Measurements from ENCODE around the gene MRPL52. TPM values are rescaled to one million over a fixed set of nuclear protein-coding genes. Genes with fewer than 3 reads are reported as not detected.

The MRPL52 gene
- total and polyA plus RNA-seq, 2 of the 13 experiments (the other 11 are each of a cell fraction or from before 2014, with no cell fraction given), result 118 to 329 TPM

DNA sequence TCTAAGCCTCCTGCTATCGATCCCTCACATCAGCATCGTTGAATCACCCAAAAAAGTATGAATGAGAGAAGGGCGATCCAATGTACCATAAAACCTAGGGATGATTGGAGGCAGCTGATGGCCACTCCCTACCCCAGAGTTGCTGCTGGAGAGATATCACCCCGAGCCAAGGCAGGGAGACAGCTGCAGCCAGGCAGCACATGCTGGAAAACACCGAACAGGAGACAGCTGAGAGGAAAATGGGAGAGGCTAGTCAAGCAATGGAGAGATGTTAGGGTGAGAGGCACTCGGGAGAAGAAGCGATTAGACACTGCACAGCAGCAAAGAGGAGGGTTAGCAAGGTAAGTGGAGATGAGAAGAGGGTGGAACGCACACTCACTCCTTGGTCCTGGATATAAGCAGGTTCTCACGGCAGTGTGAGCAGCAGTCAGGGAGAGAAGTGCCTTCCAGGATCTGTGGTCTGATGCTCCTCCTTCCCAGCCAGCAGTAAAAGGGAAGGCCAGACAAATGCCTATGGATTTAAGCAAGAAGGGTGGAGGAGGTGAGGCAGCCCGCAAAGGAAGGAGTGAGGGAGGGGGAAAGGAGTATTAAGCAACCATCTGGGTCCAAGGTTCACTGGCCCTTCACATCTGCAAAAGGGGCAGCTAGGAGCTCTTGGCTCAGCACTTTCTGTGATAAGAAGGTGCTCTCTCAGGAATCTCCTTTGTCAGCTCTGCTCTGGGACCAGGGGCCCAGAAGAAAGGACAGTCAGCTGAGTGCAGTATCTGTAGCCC lies 14.6 kb upstream of the MRPL52 start, which contains the start of gene SLC7A7 (continued):
- TF ChIP-seq, protein P1, sequence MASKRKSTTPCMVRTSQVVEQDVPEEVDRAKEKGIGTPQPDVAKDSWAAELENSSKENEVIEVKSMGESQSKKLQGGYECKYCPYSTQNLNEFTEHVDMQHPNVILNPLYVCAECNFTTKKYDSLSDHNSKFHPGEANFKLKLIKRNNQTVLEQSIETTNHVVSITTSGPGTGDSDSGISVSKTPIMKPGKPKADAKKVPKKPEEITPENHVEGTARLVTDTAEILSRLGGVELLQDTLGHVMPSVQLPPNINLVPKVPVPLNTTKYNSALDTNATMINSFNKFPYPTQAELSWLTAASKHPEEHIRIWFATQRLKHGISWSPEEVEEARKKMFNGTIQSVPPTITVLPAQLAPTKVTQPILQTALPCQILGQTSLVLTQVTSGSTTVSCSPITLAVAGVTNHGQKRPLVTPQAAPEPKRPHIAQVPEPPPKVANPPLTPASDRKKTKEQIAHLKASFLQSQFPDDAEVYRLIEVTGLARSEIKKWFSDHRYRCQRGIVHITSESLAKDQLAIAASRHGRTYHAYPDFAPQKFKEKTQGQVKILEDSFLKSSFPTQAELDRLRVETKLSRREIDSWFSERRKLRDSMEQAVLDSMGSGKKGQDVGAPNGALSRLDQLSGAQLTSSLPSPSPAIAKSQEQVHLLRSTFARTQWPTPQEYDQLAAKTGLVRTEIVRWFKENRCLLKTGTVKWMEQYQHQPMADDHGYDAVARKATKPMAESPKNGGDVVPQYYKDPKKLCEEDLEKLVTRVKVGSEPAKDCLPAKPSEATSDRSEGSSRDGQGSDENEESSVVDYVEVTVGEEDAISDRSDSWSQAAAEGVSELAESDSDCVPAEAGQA (IDR thresholded peaks at IDR 0.05; ENCODE audit: low read depth), result no peak
- TF ChIP-seq, protein P1 (CRISPR knock-in tag; IDR thresholded peaks at IDR 0.05; ENCODE audit: borderline replicate concordance), result no peak
- TF ChIP-seq ZNF557 (CRISPR knock-in tag; IDR thresholded peaks at IDR 0.05) (no peak), CENPX (CRISPR knock-in tag; IDR thresholded peaks at IDR 0.05) (no peak), ZNF263 (CRISPR knock-in tag; IDR thresholded peaks at IDR 0.05) (no peak), ZNF784 (CRISPR knock-in tag; IDR thresholded peaks at IDR 0.05; ENCODE audit: borderline replicate concordance) (no peak), ZZZ3 (CRISPR knock-in tag; IDR thresholded peaks at IDR 0.05; ENCODE audit: borderline replicate concordance) (peak; percentile 27; the same call in 1 of the 2 replicates), ZNF468 (CRISPR knock-in tag; IDR thresholded peaks at IDR 0.05) (no peak), YEATS4 (CRISPR knock-in tag; IDR thresholded peaks at IDR 0.05; ENCODE audit: borderline replicate concordance) (no peak), CENPT (CRISPR knock-in tag; IDR thresholded peaks at IDR 0.05; ENCODE audit: low read depth) (no peak), ZNF780A (CRISPR knock-in tag; IDR thresholded peaks at IDR 0.05) (no peak), ZNF543 (CRISPR knock-in tag; IDR thresholded peaks at IDR 0.05) (no peak)
- TF ChIP-seq, protein P2, sequence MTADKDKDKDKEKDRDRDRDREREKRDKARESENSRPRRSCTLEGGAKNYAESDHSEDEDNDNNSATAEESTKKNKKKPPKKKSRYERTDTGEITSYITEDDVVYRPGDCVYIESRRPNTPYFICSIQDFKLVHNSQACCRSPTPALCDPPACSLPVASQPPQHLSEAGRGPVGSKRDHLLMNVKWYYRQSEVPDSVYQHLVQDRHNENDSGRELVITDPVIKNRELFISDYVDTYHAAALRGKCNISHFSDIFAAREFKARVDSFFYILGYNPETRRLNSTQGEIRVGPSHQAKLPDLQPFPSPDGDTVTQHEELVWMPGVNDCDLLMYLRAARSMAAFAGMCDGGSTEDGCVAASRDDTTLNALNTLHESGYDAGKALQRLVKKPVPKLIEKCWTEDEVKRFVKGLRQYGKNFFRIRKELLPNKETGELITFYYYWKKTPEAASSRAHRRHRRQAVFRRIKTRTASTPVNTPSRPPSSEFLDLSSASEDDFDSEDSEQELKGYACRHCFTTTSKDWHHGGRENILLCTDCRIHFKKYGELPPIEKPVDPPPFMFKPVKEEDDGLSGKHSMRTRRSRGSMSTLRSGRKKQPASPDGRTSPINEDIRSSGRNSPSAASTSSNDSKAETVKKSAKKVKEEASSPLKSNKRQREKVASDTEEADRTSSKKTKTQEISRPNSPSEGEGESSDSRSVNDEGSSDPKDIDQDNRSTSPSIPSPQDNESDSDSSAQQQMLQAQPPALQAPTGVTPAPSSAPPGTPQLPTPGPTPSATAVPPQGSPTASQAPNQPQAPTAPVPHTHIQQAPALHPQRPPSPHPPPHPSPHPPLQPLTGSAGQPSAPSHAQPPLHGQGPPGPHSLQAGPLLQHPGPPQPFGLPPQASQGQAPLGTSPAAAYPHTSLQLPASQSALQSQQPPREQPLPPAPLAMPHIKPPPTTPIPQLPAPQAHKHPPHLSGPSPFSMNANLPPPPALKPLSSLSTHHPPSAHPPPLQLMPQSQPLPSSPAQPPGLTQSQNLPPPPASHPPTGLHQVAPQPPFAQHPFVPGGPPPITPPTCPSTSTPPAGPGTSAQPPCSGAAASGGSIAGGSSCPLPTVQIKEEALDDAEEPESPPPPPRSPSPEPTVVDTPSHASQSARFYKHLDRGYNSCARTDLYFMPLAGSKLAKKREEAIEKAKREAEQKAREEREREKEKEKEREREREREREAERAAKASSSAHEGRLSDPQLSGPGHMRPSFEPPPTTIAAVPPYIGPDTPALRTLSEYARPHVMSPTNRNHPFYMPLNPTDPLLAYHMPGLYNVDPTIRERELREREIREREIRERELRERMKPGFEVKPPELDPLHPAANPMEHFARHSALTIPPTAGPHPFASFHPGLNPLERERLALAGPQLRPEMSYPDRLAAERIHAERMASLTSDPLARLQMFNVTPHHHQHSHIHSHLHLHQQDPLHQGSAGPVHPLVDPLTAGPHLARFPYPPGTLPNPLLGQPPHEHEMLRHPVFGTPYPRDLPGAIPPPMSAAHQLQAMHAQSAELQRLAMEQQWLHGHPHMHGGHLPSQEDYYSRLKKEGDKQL (CRISPR knock-in tag; IDR thresholded peaks at IDR 0.05; ENCODE audit: low read depth), result no peak
- TF ChIP-seq, protein P3, sequence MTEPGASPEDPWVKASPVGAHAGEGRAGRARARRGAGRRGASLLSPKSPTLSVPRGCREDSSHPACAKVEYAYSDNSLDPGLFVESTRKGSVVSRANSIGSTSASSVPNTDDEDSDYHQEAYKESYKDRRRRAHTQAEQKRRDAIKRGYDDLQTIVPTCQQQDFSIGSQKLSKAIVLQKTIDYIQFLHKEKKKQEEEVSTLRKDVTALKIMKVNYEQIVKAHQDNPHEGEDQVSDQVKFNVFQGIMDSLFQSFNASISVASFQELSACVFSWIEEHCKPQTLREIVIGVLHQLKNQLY (CRISPR knock-in tag; IDR thresholded peaks at IDR 0.05), result no peak
- TF ChIP-seq, protein P4, sequence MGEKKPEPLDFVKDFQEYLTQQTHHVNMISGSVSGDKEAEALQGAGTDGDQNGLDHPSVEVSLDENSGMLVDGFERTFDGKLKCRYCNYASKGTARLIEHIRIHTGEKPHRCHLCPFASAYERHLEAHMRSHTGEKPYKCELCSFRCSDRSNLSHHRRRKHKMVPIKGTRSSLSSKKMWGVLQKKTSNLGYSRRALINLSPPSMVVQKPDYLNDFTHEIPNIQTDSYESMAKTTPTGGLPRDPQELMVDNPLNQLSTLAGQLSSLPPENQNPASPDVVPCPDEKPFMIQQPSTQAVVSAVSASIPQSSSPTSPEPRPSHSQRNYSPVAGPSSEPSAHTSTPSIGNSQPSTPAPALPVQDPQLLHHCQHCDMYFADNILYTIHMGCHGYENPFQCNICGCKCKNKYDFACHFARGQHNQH (CRISPR knock-in tag; IDR thresholded peaks at IDR 0.05), result peak; percentile 16; the same call in 1 of the 2 replicates

All from HepG2 (cell line).